ENCODE measurements around the gene CATSPERE. TPM values are rescaled to one million over a fixed set of nuclear protein-coding genes. Genes with fewer than 3 reads are reported as not detected.

Gene CATSPERE
- total and polyA plus RNA-seq, 9 of the 15 experiments (the other 6 are each of a cell fraction or from before 2014, with no cell fraction given), result 0.06 to 0.16 (median 0.09) TPM; not detected in 3

- intact Hi-C loops (cut with micrococcal nuclease), result no loop called here
- TF ChIP-seq ZNF384 (IDR thresholded peaks at IDR 0.05; ENCODE audit: low read depth, low read length), result no peak
- TF ChIP-seq, protein P1, sequence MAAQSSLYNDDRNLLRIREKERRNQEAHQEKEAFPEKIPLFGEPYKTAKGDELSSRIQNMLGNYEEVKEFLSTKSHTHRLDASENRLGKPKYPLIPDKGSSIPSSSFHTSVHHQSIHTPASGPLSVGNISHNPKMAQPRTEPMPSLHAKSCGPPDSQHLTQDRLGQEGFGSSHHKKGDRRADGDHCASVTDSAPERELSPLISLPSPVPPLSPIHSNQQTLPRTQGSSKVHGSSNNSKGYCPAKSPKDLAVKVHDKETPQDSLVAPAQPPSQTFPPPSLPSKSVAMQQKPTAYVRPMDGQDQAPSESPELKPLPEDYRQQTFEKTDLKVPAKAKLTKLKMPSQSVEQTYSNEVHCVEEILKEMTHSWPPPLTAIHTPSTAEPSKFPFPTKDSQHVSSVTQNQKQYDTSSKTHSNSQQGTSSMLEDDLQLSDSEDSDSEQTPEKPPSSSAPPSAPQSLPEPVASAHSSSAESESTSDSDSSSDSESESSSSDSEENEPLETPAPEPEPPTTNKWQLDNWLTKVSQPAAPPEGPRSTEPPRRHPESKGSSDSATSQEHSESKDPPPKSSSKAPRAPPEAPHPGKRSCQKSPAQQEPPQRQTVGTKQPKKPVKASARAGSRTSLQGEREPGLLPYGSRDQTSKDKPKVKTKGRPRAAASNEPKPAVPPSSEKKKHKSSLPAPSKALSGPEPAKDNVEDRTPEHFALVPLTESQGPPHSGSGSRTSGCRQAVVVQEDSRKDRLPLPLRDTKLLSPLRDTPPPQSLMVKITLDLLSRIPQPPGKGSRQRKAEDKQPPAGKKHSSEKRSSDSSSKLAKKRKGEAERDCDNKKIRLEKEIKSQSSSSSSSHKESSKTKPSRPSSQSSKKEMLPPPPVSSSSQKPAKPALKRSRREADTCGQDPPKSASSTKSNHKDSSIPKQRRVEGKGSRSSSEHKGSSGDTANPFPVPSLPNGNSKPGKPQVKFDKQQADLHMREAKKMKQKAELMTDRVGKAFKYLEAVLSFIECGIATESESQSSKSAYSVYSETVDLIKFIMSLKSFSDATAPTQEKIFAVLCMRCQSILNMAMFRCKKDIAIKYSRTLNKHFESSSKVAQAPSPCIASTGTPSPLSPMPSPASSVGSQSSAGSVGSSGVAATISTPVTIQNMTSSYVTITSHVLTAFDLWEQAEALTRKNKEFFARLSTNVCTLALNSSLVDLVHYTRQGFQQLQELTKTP (IDR thresholded peaks at IDR 0.05; ENCODE audit: low read depth in 1 of 2, partially characterized antibody in 2 of 2), result no peak
- no peak for TF ChIP-seq ZNF445 (CRISPR knock-in tag; IDR thresholded peaks at IDR 0.05; ENCODE audit: low read depth)
- TF ChIP-seq PHF20 (IDR thresholded peaks at IDR 0.05; ENCODE audit: partially characterized antibody), result no peak
- no peak for TF ChIP-seq NR4A1 (CRISPR knock-in tag; IDR thresholded peaks at IDR 0.05)
- no peak for TF ChIP-seq NR4A1 (tag; IDR thresholded peaks at IDR 0.05)
- TF ChIP-seq ETS1 (conservative IDR thresholded peaks at IDR 0.05; ENCODE audit: control insufficient read depth, low read depth, low read length), result no peak
- no peak for TF ChIP-seq MBD2 (IDR thresholded peaks at IDR 0.05; ENCODE audit: borderline replicate concordance, low read depth)
- no peak for TF ChIP-seq ZC3H4 (CRISPR knock-in tag; IDR thresholded peaks at IDR 0.05; ENCODE audit: borderline replicate concordance)
- TF ChIP-seq MTA1 (IDR thresholded peaks at IDR 0.05; ENCODE audit: borderline replicate concordance), result no peak
- TF ChIP-seq, protein P2, sequence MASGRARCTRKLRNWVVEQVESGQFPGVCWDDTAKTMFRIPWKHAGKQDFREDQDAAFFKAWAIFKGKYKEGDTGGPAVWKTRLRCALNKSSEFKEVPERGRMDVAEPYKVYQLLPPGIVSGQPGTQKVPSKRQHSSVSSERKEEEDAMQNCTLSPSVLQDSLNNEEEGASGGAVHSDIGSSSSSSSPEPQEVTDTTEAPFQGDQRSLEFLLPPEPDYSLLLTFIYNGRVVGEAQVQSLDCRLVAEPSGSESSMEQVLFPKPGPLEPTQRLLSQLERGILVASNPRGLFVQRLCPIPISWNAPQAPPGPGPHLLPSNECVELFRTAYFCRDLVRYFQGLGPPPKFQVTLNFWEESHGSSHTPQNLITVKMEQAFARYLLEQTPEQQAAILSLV (tag; IDR thresholded peaks at IDR 0.05), result no peak
- TF ChIP-seq PHB (CRISPR knock-in tag; IDR thresholded peaks at IDR 0.05), result no peak
- no peak for TF ChIP-seq PRPF4 (IDR thresholded peaks at IDR 0.05; ENCODE audit: insufficient read depth, low read depth, low read length, poor library complexity, severe bottlenecking)
- no peak for TF ChIP-seq HDAC6 (IDR thresholded peaks at IDR 0.05; ENCODE audit: low read depth, low read length)
- no peak for TF ChIP-seq KDM1A (IDR thresholded peaks at IDR 0.05)
- TF ChIP-seq HNRNPUL1 (IDR thresholded peaks at IDR 0.05; ENCODE audit: low read length), result no peak
- no peak for TF ChIP-seq CBX1 (IDR thresholded peaks at IDR 0.05; ENCODE audit: low read depth)
- TF ChIP-seq, protein P3, sequence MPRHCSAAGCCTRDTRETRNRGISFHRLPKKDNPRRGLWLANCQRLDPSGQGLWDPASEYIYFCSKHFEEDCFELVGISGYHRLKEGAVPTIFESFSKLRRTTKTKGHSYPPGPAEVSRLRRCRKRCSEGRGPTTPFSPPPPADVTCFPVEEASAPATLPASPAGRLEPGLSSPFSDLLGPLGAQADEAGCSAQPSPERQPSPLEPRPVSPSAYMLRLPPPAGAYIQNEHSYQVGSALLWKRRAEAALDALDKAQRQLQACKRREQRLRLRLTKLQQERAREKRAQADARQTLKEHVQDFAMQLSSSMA (CRISPR knock-in tag; IDR thresholded peaks at IDR 0.05), result no peak
Observed at GRCh38 chr1:244513493-244513892, 52.4 kb downstream of the CATSPERE start.

More at GRCh38 chr1:244513493-244513892, 52.4 kb downstream of the CATSPERE start:
- POLR2A ChIA-PET, result no interaction called here
- DNase-seq (ENCODE audit: extremely low read depth in 1 of 4, low spot score in 3 of 4) (no peak), ATAC-seq (no peak), FAIRE-seq (no peak)
- 4% methylated on average over 5 of the region's 5 CpGs for WGBS (ENCODE audit: insufficient coverage, low coverage, missing lambda C conversion rate)
- Histone ChIP-seq H3K9me3 (replicated peaks; ENCODE audit: control insufficient read depth, insufficient read depth, low read depth, low read length) (no peaks in the 10 kb centered on the region), H3K4me1 (replicated peaks in 1 of 2; ENCODE audit: control insufficient read depth in 2 of 2, insufficient read depth in 2 of 2, low read length in 2 of 2) (no peaks in the 10 kb centered on the region), H2AFZ (ENCODE audit: low read depth, low read length) (no peak overlapping the region), H3K36me3 (ENCODE audit: control insufficient read depth, insufficient read depth, low read length) (no peaks in the 10 kb centered on the region), H3K4me2 (ENCODE audit: insufficient read depth, low read length) (no peak overlapping the region), H3K4me3 (no peak overlapping the region), H3K9ac (ENCODE audit: insufficient read depth in 1 of 2, low read depth in 2 of 2, low read length in 2 of 2) (no peak overlapping the region), H3K27me3 (ENCODE audit: control insufficient read depth in 2 of 2, insufficient read depth in 2 of 2, low read length in 2 of 2) (peaks cover 0 to 11% of the 10 kb centered on the region in 2 experiments; a peak in 1 of 5 replicates), H3K27ac (ENCODE audit: extremely low read depth, low read depth, low read length) (no peak overlapping the region), H4K20me1 (replicated peaks; ENCODE audit: control insufficient read depth, insufficient read depth, low read length) (no peaks in the 10 kb centered on the region), H3K9me1 (ENCODE audit: control insufficient read depth, insufficient read depth, low read length) (no peaks in the 10 kb centered on the region), H3K79me2 (ENCODE audit: control insufficient read depth, insufficient read depth, low read length) (no peaks in the 10 kb centered on the region)
- BruUV-seq (replicated peaks), result no TSS peak
- in situ Hi-C loops (cut with MboI), result no loop called here
- CTCF ChIA-PET (ENCODE audit: low intra/inter-chr PET ratio), result no interaction called here
